EL (cell line): Measurements from ENCODE around the gene AKNA.

Experiments used
- DNase-seq: peaks from one replicate; pipeline ENCODE4 v3.0.0-alpha.2; 2016

Gene AKNA

DNA sequence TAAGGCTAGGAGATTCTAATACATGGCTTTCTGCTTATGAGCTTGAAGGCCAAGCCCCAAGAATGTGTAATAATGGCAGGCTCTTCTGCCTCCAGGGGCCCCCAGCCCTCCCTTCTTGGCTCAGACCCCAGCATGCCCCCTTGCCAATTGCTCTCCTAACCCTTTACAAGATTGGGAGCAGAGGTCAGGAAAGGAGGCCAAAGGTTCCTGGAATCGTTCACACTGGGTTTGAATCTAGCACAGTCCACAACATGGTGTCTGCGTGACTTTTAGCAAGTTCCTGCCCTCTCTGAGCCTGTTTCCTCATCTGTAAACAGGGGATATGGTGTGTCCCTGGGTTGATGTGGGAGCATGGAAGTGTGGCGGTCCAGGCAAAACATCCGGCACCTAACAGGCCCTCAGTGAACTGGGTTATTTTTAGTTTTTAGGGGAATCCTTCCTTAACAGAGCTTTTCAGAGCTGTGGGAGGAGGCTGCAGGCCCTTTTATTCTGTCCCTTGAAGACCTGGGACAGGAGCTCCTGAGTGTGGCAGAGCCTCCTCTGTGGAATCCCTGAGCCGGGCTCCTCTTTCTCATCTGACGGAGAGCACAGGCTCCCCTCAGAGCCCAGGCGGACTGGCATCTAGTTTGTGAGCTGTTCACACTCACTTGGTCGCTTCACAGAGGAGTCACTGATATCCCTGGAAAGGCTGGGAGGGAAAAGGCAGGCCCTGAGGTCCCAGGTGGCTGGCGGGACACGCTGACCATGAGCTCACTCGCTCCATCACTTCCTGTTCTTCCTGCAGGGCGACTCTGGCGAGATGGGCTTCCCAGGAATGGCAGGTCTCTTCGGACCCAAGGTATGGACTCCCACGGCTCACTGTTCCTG, 88.3 kb downstream of the AKNA start:
- DNase-seq, result no peak

DNA sequence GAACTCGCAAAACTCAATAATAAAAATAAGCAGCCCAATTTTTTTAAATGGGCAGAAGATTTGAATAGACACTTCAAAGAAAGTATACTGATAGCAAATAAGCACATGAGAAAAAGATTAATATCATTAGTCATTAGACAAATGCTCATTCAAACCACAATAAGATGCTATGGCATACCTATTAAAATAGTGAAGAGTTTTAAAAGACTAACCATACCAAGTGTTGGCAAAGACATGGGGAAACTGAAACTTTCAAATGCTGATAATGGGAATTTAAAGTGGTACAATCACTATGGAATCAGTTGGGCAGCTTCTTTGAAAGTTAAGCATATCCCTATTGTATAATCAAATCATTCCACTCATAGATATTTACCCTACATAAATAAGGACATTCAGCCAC, 91.4 kb downstream of the AKNA start:
- no peak for DNase-seq

DNA sequence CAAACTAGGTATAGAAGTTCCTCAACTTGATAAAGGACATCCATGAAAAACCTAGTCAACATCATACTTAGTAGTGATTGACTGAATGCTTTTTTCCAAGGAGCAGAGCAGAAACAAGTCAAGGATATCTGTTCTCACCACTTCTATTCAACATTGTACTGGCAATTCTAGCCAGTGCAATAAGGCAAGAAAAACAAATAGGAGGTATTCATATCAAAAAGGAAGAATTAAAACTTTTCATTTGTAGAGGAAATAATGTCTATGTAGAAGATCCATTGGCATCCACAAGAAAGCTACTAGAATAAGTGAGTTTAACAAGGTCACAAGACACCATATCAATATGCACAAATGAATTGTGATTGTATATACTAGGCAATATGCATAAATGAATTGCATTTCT, 93.1 kb downstream of the AKNA start:
- DNase-seq, result no peak

DNA sequence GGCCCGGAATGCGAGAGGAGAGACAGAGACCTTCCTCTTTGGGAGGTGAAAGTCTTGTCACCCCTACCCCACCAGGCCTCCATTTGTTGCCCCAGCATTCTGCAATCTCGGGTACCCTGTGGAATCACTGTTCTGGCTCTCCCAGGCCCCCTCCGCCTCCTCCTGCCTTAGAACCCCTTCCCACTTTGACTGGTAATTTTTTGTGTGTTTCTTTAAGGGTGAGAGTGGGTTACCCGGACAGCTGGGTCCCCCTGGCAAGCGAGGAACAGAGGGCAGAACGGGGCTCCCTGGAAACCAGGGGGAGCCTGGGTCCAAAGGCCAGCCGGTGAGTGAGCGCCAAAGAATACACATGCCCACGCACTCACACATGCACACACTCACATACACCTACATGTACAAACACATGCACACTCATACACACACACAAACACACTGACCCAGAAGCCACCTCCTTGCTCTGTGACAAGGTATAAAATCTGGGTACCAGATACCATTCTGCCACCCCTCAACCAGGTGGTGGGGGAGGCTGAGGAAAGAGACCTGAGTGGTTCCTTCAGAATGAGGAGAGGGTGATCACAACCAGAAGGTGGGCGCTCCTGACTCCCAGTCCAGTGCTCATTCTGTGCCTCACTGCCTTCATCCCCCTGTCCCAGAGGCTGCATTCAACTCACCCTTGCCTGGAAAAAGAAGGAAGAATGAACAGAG, 95.7 kb downstream of the AKNA start:
- DNase-seq, result no peak

DNA sequence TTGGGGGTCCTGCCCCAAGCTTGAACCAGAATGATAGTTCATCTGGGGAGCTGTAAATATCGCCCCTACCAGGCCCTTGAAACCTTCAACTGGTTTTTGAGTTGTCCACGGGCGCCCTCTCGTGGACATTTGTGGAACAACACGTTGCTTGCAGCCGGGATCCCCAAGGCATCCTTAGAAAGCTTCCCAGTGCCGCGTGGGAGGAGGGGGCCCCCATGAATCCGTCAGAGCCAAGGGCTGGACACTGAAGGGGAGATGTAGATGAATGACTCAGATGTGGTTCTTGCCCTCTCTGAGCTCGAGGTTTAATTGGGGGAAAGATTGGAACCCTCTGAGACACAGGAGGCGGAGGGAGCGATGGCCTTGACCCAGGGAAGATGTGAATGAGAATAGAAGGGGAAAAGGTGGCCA, 96.7 kb downstream of the AKNA start:
- peak; percentile 76 for DNase-seq

DNA sequence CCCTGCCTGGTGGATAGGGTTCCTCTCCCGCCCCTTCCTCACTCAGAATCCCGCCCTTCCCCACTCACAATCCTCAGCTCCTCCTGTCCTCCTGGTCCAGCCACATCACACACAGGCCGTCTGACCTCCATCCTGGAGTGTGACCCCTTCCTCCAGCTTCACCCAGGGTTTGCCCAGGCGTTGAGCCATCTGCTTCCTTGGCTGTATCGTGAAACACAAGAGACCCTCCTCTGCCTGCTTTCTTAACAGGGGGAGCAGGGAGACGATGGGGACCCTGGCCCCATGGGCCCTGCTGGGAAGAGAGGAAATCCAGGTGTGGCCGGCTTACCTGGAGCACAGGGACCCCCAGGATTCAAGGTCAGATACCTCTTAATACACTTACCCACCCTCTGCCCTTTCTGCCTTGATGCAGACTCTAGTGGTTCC, 97.2 kb downstream of the AKNA start:
- DNase-seq, result no peak

DNA sequence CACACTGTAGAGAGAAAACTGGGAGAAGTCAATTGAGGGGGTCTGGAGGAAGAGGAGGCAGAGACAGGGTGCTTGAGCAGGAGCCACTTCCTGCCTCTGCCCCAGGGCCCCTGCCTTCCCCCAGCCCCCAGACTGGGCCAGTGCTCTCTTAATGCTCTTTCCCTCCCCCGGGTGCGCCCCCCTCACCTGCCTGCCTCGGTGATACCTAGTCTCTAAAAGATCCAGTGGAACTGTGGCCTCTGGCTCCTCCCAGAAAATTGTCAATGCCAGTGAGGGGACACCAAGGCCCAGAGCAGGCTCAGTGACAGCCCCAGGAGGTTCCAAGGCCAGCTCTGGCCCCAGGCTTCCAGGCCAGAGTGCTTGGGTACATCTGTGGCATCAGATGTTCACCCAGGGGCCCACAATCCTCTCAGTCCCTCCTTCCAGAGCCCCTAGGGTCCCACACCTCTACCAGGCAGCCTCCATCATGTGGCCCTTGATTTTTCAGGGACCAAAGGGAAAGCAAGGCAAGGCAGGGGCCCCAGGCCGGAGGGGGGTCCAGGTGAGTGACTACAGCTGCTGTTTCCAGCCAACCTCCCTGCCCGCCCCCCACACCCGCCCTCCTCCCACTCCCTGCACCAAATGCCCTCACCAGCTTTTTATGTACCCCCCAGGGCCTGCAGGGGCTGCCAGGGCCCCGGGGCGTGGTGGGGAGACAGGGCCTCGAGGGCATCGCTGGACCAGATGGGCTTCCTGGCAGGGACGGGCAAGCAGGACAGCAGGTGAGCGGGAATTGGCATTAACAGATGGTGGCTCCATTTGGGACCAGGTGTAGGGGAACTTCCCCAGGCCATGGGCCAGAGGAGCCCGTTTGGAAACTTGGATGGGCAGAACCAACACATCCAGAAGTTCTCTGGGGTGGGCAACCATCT, 98.0 kb downstream of the AKNA start:
- no peak for DNase-seq

DNA sequence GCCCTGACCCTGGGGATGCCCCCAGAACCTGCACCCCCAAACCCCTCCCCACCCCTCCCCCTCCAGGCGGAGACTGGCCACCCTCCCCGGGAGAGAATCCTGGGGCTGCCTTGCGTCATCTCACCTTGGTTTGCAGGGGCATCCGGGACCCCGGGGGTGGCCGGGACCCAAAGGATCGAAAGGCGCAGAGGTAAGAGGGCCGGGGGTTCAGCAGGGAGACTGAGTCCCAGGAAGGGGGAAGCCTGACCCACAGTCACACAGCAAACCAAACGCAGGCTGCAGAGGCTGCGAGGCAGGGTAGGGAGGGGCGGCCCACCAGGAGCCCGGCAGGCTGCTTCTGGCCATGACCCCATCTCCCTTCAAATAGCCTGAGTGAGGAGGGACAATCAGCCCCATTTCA, 98.7 kb downstream of the AKNA start:
- DNase-seq, result no peak

DNA sequence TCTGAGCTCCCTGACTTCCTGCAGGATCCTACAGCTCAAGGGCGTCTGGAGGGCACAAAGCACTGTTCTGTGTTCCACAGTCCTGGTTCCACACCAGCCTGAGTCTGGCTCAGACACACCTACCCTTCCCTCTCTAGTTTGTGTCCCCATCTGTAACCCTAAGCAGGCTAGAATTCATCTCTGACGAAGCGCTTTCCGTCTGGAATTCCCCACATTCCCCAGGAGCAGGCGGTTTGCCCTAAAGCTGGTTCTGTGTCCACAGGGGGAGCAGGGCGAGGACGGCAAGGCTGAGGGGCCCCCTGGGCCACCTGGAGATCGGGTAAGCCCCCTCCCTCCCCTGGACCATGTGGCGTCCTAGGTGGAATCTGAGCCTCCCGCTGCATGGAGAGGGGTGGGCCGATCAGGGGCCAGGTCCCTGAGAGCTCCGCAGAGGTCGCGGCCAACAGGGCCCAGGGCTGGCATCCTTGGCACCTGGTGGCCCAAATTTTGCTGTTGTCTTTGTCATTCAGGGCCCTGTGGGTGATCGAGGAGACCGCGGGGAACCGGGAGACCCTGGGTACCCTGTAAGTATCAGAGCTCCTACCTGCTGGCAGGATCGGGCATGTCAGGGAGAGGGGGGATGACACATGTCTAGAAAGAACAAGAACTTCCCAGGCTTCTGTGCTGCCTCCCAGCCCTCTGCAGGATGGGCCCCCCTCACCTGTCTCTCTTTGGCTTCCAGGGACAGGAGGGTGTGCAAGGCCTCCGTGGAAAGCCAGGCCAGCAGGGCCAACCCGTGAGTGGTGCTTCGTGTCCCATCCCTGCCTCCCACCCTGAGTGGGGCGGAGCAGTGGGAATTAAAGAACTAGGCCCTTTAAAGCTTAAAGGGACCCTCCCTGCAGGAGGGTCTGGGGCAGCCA, 99.3 kb downstream of the AKNA start:
- DNase-seq, result peak; percentile 90

DNA sequence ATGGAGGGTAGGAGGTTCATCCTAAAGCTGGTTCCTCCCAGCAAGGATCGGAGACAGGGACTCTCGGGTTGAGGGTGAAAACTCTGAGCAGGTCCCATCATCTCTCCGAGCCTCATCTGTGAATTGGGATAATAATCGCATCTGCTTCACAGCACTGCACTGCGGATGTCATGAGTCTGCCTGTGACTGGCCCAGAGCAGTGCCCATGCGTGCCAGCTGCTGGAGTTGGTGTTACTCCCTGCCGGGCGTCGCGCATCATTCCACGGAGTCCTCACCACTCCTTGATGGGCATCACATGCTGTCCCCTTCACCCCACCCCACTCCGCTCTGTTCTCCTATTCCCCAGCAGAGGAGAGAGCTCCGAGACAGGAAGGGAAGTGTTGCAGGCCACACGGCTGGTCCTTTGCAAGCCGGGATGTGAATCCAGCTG, 100.0 kb downstream of the AKNA start:
- no peak for DNase-seq

DNA sequence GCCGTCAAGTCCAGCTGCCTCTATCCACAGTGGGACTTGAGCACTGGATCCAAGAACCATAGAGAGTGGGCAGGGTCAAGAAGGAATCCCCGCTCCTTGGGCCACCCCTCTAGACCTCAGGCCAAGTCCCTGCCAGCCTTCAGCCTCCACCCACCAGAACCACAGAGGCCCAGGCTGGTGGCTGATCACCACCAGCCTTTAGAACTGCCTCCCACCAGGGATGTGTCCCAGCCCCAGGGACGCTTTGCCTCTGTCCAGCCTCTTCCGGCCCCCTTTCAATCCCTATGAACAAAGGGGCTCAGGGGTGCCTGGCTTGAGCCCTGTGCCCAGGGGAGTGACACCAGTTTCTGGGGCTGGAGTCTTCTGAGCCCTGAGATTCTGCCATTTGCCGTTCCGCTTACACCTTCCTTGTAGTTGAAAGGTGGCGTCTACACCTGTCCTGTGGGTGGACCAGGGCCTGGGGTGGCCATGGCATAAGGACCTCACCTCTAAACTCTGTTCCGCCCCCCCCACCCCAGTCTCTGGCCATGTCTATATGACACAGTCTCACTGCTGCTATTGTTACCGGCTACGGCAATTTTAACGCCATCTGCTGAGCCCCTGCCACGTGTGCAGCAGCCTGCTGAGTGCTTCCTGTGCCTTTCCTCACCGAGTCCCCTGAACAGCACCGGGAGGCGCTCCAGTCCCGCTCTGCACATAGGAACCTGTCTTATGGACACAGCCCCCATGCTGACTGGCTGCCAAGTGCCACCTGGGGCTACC, 100.6 kb downstream of the AKNA start:
- no peak for DNase-seq

DNA sequence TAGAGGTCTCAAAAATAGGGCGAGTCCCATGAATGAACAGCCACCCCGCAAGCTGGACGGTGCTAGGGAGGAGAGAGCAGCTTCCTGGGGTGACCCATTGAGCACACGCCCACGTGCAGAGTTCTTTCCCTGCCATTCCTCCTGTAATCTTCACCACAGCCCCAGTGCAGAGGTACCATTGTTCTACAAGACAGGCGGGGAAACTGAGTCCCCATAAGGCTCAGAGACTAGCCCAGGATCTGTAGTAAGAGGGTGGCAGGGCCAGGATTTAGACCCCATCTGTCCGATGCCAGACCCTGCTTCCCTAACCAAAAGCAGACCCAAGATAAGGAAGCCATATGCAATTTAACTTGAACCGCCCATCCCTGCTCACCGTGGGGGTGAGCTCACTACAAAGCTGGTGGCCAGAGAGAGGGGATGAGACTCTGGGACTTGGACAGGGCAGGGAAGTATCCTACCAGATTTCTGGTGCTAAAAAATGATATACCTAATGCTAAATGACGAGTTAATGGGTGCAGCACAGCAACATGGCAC, 101.6 kb downstream of the AKNA start:
- no peak for DNase-seq

DNA sequence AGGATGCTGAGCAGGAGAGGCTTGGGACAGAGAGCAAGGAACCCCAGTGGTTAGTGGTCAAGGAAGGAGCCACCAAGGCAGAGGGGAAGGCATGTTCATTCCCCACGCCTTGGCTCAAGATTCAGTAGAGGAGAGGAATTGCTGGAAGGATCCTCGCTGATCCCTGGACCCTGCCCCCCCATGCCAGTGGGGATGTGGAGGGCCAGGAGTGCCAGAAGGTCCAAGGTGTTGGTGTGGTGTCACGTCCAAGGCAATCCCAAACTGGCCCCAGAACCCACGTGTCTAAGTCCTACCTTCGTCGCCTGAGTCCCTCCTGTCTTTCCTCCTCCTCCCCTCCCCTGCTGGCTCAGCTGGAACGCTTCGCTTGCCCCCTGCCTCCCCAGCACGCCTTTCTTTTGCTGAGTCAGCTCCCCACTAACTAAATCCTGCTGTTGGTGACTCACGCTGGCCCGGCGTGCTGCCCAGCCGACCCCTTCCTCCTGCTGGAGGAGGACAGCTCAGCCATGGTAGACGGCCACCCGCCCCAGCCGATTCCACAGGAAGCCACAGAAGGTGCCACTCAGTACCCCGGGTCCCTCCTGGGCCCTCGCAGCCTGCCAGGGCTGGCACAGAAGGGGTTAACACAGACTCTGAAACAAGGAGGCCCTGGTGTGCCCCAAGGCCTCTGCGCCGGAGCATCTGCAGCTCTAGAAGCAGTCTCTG, 102.5 kb downstream of the AKNA start:
- peak; percentile 94 for DNase-seq

DNA sequence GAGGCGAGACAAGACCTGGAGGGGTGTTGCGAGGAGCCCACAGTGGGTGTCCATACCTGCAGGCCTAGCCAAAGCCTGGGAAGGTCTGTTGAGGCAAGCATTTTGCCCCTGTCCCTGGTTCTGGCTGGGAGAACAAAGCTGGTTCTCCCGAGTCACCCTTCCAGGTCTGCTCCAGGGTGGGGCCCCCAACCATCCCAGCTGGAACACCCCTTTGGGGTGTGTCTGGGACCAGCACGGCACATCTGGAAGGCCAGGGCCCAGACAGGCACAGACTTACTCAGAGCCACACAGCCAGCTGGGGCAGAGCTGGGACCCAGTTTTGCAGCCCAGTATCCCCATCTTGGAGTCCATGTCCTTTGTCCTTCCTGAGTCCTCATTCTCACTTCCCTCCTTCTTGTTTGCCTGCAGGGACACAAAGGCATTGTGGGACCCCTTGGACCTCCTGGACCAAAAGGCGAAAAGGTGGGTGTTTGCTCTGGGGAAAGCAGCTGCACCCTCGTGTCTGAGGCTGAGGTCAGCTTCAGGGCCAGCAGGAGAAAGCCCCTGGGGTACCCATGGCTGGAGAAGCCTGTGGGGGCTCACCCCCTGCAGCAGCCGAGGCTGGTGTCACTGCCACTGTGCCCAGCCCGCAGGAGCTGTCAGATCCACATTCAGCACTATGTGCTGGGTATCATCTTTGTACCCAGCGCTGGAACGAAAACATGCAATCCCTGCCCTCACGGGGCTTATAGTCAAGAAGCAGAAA, 103.3 kb downstream of the AKNA start:
- no peak for DNase-seq
